ENCODE results near the gene PALLD.
A peak's percentile ranks its signal among the peaks of the same experiment; 100 is the strongest.

Gene PALLD

DNA sequence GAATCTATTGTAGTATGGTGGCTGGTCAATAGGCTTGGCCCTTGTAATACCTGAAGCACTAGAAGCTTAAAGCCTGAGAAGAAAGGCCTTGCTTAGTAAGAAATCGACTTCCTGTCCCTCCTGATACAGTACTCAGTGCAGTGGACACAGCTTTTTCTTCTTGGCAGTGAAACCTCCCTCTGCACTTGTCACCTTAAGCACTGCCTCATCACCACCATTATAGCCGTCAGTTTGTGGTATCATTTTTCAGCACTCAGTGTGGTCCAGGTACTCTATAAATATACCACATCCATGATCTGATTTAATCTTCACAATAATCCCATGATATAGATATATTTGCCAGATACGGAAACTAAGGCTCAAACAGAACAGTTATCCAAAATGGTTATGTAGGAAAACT is 75.2 kb downstream of the PALLD start:
- ATAC-seq (ENCODE audit: low read depth): no peak
- H3K4me3 ChIP-seq (ENCODE audit: severe bottlenecking): no peak overlapping the region
- no peaks in the 10 kb centered on the region for H3K36me3 ChIP-seq (ENCODE audit: low read depth)

DNA sequence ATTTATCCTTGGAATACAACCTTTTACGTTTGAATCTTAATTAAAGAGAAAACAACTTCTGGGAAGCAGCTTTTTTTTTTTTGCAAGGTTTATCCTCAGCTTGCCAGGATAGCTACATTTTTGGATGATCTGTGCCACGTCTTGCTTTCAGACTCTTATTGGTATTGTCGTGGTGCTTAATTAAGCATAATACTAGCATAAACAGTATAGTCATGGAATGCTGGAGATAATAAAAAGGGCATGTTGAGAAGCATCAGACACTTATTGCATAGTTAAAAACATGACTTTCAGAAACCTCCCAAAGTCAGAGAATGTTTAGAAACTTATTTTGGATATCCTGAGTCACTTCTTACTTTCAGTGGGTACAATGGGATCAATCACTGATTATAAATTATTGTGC is 77.0 kb downstream of the PALLD start:
- H3K9me3 ChIP-seq (ENCODE audit: severe bottlenecking): no peaks in the 10 kb centered on the region

More for the DNA sequence above, 75.2 kb downstream of the PALLD start:
- DNase-seq (ENCODE audit: low spot score): no peak
- Histone ChIP-seq H3K27ac (ENCODE audit: poor library complexity, severe bottlenecking) (no peak overlapping the region), H3K9me3 (ENCODE audit: severe bottlenecking) (no peaks in the 10 kb centered on the region), H3K27me3 (ENCODE audit: insufficient read depth, poor library complexity, severe bottlenecking) (no peaks in the 10 kb centered on the region), H3K4me1 (ENCODE audit: insufficient read depth, poor library complexity, severe bottlenecking) (peaks cover 18% of the 10 kb centered on the region)
- no peak for TF ChIP-seq CTCF (IDR thresholded peaks at IDR 0.05; ENCODE audit: poor library complexity, severe bottlenecking)

DNA sequence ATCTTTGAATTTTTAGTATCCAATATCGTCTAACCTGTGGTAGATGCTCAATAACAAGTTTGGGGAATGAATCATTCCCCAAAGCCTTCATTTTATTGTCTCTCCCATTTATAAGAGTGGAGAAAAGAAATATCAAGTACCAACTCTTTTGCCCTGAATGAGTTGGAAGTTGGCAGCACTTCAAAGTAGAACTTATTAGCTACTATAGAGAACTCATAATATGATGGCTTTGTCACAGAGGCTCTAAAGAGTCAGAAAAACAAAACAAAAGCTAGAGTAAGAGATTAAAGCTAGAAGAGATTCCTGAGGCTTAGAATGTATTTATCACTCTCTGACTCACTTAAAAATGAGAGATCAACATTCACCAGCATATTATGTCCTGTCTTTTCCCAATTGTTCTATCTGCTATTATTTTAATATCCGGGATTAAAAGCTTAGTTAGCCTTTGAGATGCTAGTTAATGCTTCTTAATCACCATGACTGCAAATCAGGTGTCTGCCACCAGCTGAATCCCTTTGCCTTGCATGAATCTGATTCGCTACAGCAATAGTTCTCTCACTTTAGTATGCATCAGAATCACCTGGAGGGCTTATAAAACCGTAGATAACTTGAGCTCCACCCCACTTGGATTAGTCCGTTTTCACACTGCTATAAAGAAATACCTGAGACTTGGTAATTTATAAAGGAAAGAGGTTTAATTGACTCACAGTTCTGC is 77.9 kb downstream of the PALLD start:
- no peaks in the 10 kb centered on the region for H3K27me3 ChIP-seq (ENCODE audit: insufficient read depth, poor library complexity, severe bottlenecking)
- no peak for TF ChIP-seq CTCF (IDR thresholded peaks at IDR 0.05; ENCODE audit: poor library complexity, severe bottlenecking)
- H3K4me1 ChIP-seq (ENCODE audit: insufficient read depth, poor library complexity, severe bottlenecking): peaks cover 14% of the 10 kb centered on the region
- H3K27ac ChIP-seq (ENCODE audit: poor library complexity, severe bottlenecking): peak overlapping the region; percentile 27
- H3K4me3 ChIP-seq (ENCODE audit: severe bottlenecking): no peak overlapping the region
- H3K36me3 ChIP-seq (ENCODE audit: low read depth): no peaks in the 10 kb centered on the region
- peak; percentile 93 for ATAC-seq (ENCODE audit: low read depth)
- no peak for DNase-seq (ENCODE audit: low spot score)
- no peaks in the 10 kb centered on the region for H3K9me3 ChIP-seq (ENCODE audit: severe bottlenecking)

More for the DNA sequence above, 77.0 kb downstream of the PALLD start:
- DNase-seq (ENCODE audit: low spot score) (no peak), ATAC-seq (ENCODE audit: low read depth) (no peak)
- TF ChIP-seq CTCF (IDR thresholded peaks at IDR 0.05; ENCODE audit: poor library complexity, severe bottlenecking): no peak
- H3K4me3 ChIP-seq (ENCODE audit: severe bottlenecking): no peak overlapping the region
- no peaks in the 10 kb centered on the region for H3K36me3 ChIP-seq (ENCODE audit: low read depth)
- peak overlapping the region; percentile 27 for H3K27ac ChIP-seq (ENCODE audit: poor library complexity, severe bottlenecking)
- H3K27me3 ChIP-seq (ENCODE audit: insufficient read depth, poor library complexity, severe bottlenecking): no peaks in the 10 kb centered on the region
- H3K4me1 ChIP-seq (ENCODE audit: insufficient read depth, poor library complexity, severe bottlenecking): peaks cover 18% of the 10 kb centered on the region

- Histone ChIP-seq H3K27ac (ENCODE audit: poor library complexity, severe bottlenecking) (peak overlapping the region; percentile 27), H3K4me1 (ENCODE audit: insufficient read depth, poor library complexity, severe bottlenecking) (peaks cover 11% of the 10 kb centered on the region), H3K27me3 (ENCODE audit: insufficient read depth, poor library complexity, severe bottlenecking) (no peaks in the 10 kb centered on the region), H3K36me3 (ENCODE audit: low read depth) (no peaks in the 10 kb centered on the region), H3K4me3 (ENCODE audit: severe bottlenecking) (no peak overlapping the region), H3K9me3 (ENCODE audit: severe bottlenecking) (no peaks in the 10 kb centered on the region)
- no peak for TF ChIP-seq CTCF (IDR thresholded peaks at IDR 0.05; ENCODE audit: poor library complexity, severe bottlenecking)
- ATAC-seq (ENCODE audit: low read depth) (no peak), DNase-seq (ENCODE audit: low spot score) (no peak)
Observed at GRCh38 chr4:168575473-168575872, 78.6 kb downstream of the PALLD start.

- ATAC-seq (ENCODE audit: low read depth): no peak
- no peak for TF ChIP-seq CTCF (IDR thresholded peaks at IDR 0.05; ENCODE audit: poor library complexity, severe bottlenecking)
- no peak for DNase-seq (ENCODE audit: low spot score)
- Histone ChIP-seq H3K27me3 (ENCODE audit: insufficient read depth, poor library complexity, severe bottlenecking) (no peaks in the 10 kb centered on the region), H3K4me3 (ENCODE audit: severe bottlenecking) (no peak overlapping the region), H3K9me3 (ENCODE audit: severe bottlenecking) (no peaks in the 10 kb centered on the region), H3K36me3 (ENCODE audit: low read depth) (no peaks in the 10 kb centered on the region), H3K27ac (ENCODE audit: poor library complexity, severe bottlenecking) (no peak overlapping the region), H3K4me1 (ENCODE audit: insufficient read depth, poor library complexity, severe bottlenecking) (peaks cover 11% of the 10 kb centered on the region)
Observed at GRCh38 chr4:168577624-168578023, 80.8 kb downstream of the PALLD start.

All from RWPE2 (cell line).